ENCODE data around the gene FEM1A. TPM values are rescaled to one million over a fixed set of nuclear protein-coding genes. Genes with fewer than 3 reads are reported as not detected.
A peak's percentile ranks its signal among the peaks of the same experiment; 100 is the strongest.
"Not testable (repeated sequence)": the region's sequence is repeated elsewhere in the genome, so short reads cannot be mapped to it uniquely, and the experiment has no call there.

Gene FEM1A
- total RNA-seq, 1 donor: 13.8 TPM

DNA sequence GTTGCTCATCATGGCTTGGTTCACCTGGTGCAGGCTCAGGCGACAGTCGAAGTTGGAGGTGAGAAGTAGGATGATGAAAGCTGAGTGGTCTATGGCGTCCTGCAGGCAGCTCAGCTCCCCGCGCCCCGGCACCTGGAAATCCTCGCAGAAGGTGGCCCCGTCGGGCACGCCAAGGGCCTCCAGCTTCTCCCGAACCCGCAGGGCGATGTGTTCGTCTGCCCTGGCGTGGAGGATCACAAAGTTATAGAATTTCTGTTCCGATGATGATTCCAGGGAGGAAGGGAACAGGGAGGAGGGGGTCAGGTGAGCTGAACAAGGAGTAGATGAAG, 25.4 kb downstream of the FEM1A start:
- no peak overlapping the region for H3K4me3 ChIP-seq (ENCODE audit: low read depth, low read length)
- no peak for DNase-seq (ENCODE audit: low read depth)
- TF ChIP-seq, protein P1, sequence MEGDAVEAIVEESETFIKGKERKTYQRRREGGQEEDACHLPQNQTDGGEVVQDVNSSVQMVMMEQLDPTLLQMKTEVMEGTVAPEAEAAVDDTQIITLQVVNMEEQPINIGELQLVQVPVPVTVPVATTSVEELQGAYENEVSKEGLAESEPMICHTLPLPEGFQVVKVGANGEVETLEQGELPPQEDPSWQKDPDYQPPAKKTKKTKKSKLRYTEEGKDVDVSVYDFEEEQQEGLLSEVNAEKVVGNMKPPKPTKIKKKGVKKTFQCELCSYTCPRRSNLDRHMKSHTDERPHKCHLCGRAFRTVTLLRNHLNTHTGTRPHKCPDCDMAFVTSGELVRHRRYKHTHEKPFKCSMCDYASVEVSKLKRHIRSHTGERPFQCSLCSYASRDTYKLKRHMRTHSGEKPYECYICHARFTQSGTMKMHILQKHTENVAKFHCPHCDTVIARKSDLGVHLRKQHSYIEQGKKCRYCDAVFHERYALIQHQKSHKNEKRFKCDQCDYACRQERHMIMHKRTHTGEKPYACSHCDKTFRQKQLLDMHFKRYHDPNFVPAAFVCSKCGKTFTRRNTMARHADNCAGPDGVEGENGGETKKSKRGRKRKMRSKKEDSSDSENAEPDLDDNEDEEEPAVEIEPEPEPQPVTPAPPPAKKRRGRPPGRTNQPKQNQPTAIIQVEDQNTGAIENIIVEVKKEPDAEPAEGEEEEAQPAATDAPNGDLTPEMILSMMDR (IDR thresholded peaks at IDR 0.05; ENCODE audit: insufficient read depth, low read depth, low read length): no peak

DNA sequence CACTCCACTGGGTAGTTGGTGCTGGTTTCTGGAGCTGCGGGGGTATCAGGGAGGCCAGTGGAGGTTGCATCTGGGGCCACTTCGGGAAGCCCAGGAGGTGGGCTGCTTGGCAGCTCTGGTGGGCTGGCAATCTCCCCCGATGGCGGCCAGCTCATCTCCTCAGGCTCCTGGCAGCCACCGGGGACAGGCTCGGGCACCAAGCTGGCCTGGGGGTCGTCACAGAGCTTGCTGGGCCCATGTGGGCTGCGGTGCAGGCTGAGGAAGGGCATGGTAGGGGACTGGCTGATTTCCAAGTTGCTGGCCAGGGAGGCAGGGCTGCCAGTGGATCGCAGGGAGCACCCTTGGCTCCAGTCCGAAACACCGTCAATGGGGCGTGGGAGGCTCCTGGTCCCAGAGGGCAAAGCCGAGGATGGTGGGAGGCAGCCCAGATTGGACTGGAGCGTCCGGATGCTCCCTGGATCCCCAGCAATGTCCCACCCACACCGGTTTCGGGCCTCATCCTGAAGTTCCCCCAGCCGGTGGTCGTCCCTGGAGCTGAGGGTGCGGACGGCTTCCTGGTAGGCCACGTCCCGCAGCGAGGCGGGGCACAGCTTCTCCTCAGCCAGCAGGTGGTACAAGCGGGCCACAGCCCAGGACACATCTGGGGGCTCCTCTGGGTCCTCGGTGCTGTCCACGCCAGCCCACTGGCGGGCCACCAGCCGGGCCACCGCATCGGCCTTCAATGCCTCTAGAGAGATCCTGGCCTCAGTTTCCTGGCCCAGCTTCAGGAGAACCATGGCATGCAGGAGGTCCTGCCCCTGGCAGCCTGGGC, 26.1 kb downstream of the FEM1A start:
- no peak for DNase-seq (ENCODE audit: low read depth)
- TF ChIP-seq, protein P1 (IDR thresholded peaks at IDR 0.05; ENCODE audit: insufficient read depth, low read depth, low read length): no peak
- H3K4me3 ChIP-seq (ENCODE audit: low read depth, low read length): no peak overlapping the region

DNA sequence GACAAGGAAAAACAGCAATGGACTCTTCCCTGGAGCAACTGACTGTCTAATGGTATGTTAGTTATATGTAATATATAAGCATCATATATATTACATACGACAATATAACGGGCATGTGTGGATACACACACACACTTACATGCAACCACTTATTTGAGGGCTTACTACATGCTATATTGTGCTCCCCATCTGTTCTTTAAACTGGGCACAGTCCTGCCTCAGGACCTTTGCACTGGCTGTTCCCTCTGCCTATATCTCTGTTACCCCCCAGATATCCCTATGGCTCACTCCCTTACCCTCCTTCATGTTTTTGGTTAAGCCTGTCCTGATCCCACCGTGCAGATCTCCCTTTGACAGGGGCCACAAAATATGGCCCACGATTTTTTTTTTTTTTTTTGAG, 29.7 kb downstream of the FEM1A start:
- no peak for DNase-seq (ENCODE audit: low read depth)
- TF ChIP-seq, protein P1 (IDR thresholded peaks at IDR 0.05; ENCODE audit: insufficient read depth, low read depth, low read length): no peak

DNA sequence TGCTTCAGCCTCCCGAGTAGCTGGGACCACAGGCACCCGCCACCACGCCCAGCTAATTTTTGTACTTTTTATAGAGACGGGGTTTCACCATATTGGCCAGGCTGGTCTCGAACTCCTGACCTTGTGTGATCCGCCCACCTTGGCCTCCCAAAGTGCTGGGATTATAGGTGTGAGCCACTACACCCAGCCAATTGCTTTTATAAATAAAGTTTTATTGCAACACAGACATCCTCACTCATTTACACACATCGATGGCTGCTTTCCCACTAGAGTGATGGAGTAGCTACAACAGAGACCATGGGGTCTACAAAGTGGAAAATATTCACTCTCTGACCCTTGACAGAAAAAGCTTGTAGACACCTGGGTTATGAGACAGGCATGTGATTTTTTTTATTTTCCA, 30.8 kb downstream of the FEM1A start:
- H3K4me3 ChIP-seq (ENCODE audit: low read depth, low read length); DNase-seq (ENCODE audit: low read depth): not testable (repeated sequence)

More for the DNA sequence above, 29.7 kb downstream of the FEM1A start:
- no peak overlapping the region for H3K4me3 ChIP-seq (ENCODE audit: low read depth, low read length)

DNA sequence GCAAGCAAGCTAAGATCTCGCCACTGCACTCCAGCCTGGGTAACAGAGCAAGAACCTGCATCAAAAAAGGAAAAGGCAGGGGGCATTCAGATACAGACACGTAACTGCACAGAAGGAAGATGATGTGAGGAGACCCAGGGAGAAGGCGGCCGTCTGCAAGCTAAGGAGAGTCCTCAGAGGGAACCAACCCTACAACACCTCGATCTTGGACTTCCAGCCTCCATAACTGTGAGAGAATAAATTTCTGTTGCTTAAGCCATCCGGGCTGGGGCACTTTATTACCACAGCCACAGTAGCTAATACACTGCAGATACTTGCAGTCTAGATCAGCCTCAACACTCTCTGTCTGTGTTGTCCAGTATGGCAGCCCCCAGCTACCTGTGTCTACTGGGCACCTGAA, 32.0 kb downstream of the FEM1A start:
- TF ChIP-seq, protein P1 (IDR thresholded peaks at IDR 0.05; ENCODE audit: insufficient read depth, low read depth, low read length): no peak
- no peak for DNase-seq (ENCODE audit: low read depth)
- no peak overlapping the region for H3K4me3 ChIP-seq (ENCODE audit: low read depth, low read length)

DNA sequence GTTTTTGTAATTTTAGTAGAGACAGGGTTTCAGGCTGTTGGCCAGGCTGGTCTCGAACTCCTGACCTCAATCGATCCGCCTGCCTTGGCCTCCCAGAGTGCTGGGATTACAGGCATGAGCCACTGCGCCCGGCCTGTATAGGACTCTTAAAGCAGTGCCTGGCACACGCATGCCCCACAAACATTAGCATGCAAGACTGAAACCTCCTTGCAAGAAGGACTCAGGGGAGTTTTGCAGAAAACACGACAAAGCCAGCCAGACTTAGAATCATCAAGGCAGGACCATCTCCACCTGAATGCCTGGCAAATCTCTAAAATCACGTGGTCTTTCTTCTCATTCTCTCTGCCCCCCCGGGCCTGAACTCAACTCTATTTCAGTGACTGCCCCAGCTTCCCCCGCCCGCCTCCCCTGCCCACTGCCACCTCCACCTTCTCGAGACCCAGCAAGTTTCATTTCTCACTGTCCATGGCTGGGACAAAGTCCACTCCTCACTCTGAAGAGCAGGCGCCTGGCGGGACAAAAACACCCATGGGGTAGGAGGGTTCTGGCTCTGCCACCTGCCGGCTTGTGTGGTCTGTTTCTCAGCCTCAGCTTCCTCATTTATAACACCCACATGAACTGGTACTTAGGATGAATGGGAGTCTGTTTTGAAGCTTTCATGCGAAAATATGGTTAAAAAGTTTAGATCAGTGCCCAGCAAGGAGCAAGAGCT, 37.6 kb downstream of the FEM1A start:
- no peak for DNase-seq (ENCODE audit: low read depth)
- TF ChIP-seq, protein P1 (IDR thresholded peaks at IDR 0.05; ENCODE audit: insufficient read depth, low read depth, low read length): no peak
- H3K4me3 ChIP-seq (ENCODE audit: low read depth, low read length): no peak overlapping the region

DNA sequence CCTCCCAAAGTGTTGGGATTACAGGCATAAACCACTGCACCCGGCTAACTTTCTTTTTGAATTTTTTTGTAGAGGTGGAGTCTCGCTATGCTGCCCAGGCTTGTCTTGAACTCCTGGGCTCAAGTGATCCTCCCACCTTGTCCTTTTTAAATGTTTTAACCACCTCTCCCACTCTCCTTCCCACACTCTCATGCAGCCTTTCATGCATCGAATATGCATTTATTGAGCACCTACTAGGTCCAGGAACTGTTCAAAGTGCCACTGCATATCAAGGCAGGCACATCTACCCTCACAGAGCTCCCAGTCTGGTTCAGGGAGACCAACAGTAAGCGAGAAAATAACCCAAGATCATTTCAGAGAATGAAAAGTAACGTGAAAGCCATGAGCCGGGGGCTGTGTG, 38.8 kb downstream of the FEM1A start:
- TF ChIP-seq, protein P1 (IDR thresholded peaks at IDR 0.05; ENCODE audit: insufficient read depth, low read depth, low read length): no peak
- DNase-seq (ENCODE audit: low read depth): no peak
- peak overlapping the region; percentile 83 for H3K4me3 ChIP-seq (ENCODE audit: low read depth, low read length)
